Neuron (in vitro differentiated cells): ENCODE measurements around the gene ISG15.
"Not testable (repeated sequence)": the region's sequence is repeated elsewhere in the genome, so short reads cannot be mapped to it uniquely, and the experiment has no call there.

Experiments used
- H2AFZ ChIP-seq: one replicate; pipeline ENCODE4 v1.6.1; 2013; ENCODE audit warnings: low read depth, mild to moderate bottlenecking, inconsistent platforms, low read length, moderate library complexity
- H3K27me3 ChIP-seq: one replicate; pipeline ENCODE4 v1.6.1; 2013; ENCODE audit warnings: low read length; ENCODE audit not compliant: insufficient read depth
- H3K36me3 ChIP-seq: one replicate; pipeline ENCODE4 v1.6.1; 2013; ENCODE audit warnings: low read length; ENCODE audit not compliant: insufficient read depth
- H3K4me1 ChIP-seq: one replicate; pipeline ENCODE4 v1.6.1; 2013; ENCODE audit warnings: low read length; ENCODE audit not compliant: insufficient read depth
- H3K4me3 ChIP-seq: 2 replicates; pipeline ENCODE4 v1.5.1; 2013; ENCODE audit warnings: mild to moderate bottlenecking, low read length, moderate library complexity
- H3K9me3 ChIP-seq: one replicate; pipeline ENCODE4 v1.6.1; 2013; ENCODE audit warnings: low read length

ISG15 gene

DNA sequence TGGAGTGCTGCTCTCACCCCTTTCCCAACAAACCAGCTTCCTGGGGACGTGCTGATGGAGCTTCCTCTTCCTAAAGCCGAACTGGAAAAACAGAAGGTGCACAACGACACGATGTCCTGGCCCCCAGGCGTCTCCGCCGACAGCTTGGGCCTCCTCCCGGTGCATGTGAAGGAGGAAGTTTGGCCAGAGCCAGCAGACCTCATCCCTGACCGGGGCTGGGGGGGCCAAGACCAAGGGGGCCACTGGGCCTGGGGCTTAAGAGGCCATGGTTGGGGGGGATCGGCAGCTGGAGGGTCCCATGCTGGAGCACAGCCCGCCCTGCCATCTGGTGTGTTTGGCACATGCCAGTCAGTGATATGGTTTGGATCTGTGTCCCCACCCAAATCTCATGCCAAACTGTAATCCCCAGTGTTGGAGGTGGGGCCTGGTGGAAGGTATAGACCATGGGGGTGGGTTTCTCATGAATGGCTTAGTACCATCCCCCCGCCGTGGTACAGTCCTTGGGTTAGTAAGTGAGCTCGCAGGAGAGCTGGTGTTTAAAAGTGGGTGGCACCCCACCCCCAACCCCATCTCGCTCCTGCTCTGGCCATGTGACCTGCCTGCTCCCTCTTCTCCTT lies 19.8 kb upstream of the ISG15 start:
- Histone ChIP-seq H3K4me1 (peaks cover 21% of the 10 kb centered on the region), H3K9me3 (peaks cover 11% of the 10 kb centered on the region), H3K27me3 (no peaks in the 10 kb centered on the region), H3K4me3 (no peak overlapping the region), H2AFZ (no peak overlapping the region), H3K36me3 (peaks cover 3% of the 10 kb centered on the region)

DNA sequence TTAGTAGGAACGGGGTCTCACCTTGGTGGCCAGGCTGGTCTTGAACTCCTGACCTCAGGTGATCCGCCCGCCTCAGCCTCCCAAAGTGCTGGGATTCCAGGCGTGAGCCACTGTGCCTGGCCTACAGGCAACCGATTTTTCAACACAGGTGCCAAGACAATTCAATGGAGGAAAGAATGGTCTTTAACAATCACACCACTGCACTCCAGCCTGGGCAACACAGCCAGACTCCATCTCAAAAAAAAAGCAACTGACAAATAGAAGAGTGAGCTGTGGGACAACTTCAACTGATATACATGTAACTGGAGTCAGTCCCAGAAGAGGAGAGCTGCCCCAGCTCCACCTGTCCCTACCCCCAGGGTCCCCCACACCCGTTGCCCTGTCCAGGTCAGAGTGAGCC lies 18.8 kb upstream of the ISG15 start:
- H2AFZ ChIP-seq, H3K4me3 ChIP-seq, H3K36me3 ChIP-seq, H3K27me3 ChIP-seq: not testable (repeated sequence)
- H3K4me1 ChIP-seq: peaks cover 21% of the 10 kb centered on the region
- peaks cover 11% of the 10 kb centered on the region for H3K9me3 ChIP-seq

DNA sequence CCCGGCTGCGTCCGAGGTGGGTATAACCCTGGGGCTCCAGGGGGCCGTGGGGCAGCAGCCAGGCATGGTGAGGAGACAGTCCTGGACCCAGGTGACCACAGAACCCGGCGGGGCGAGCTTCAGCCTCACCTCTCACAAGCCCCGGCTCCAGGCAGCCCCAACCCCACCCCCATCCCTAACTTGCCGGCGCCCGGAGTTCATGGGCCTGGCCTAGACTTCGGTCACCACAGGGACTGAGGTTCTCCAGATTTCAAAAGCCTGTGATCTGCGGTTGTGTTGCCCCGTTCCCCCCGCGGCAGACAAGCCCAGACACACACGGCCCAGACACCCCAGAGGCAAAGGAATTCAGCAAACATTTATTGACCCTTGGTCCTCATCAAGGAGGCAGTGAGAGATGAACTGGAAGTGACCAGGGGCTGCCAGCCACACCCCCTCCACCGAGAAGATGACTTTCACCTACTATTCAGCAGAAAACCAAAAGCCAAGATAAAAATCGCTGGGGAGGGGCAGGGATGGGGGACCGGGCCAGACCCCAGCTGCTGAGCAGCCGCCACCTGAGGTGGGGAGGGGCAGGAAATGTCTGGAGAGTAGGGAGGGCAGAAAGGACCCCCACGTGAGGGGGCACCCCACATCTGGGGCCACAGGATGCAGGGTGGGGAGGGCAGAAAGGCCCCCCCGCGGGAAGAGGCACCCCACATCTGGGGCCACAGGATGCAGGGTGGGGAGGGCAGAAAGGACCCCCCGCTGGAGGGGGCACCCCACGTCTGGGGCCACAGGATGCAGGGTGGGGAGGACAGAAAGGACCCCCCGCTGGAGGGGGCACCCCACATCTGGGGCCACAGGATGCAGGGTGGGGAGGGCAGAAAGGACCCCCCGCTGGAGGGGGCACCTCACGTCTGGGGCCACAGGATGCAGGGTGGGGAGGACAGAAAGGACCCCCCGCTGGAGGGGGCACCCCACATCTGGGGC lies 17.3 kb upstream of the ISG15 start:
- Histone ChIP-seq H3K4me1 (peaks cover 21% of the 10 kb centered on the region), H3K36me3 (peaks cover 3% of the 10 kb centered on the region), H3K9me3 (peaks cover 11% of the 10 kb centered on the region), H2AFZ (no peak overlapping the region), H3K27me3 (no peaks in the 10 kb centered on the region), H3K4me3 (no peak overlapping the region)

DNA sequence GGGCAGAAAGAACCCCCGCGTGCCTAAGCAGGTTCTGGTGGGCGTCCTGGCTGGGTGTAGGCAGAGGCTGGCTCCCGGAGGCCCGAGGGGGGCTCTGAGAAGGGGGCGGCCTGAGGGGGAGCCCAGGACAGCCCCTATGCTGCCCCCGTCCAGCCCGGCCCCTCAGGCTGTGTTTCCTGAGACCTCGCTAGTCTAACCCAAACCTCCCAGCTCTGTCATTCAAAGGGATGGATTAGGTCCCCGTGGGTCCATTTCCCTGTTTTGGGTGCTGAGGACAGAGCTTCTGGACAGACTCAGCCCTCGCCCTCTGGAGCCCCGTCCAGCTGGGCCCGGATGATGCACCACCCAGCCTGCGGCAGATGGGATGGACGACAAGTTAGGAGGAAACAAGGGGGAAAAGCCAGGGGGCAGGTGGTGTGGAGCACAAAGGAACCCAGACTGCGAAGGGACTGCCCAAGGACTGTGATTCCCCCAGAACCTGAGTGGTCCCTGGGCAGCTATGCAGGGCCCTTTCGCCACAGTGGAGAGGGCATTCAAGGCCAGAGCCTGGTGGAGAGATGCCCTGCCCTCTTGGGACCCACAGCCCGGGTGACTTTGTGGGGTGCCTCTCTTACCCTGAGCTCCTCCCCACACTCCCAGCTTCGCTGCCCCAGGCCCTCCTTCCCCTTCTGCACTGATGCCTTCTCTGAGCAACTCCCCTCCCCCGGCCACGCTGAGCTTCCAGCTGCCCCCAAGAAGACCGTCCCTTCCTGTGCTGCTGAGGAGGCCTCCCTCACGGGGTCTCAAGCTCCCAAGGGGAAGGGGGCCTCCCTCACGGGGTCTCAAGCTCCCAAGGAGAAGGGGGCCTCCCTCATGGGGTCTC lies 16.2 kb upstream of the ISG15 start:
- Histone ChIP-seq H2AFZ (no peak overlapping the region), H3K4me3 (no peak overlapping the region), H3K9me3 (peaks cover 8% of the 10 kb centered on the region), H3K4me1 (peaks cover 21% of the 10 kb centered on the region), H3K36me3 (peaks cover 3% of the 10 kb centered on the region), H3K27me3 (no peaks in the 10 kb centered on the region)

DNA sequence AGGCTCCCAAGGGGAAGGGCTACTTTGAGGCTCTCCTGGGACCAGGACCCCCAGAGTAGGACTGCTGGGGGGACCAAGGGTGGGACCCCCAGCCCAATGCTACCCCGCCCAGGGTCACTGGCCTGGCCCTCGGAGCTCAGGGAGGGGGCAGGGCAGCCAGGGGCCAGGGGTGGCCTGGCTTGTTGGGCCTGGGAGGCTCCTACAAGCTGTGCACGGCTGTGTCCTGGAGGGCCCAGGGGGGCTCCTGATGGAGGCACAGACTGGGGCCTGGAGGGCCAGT lies 15.6 kb upstream of the ISG15 start:
- Histone ChIP-seq H3K36me3 (peaks cover 3% of the 10 kb centered on the region), H3K27me3 (no peaks in the 10 kb centered on the region), H3K4me3 (no peak overlapping the region), H3K9me3 (peaks cover 6% of the 10 kb centered on the region), H3K4me1 (peaks cover 21% of the 10 kb centered on the region), H2AFZ (no peak overlapping the region)

DNA sequence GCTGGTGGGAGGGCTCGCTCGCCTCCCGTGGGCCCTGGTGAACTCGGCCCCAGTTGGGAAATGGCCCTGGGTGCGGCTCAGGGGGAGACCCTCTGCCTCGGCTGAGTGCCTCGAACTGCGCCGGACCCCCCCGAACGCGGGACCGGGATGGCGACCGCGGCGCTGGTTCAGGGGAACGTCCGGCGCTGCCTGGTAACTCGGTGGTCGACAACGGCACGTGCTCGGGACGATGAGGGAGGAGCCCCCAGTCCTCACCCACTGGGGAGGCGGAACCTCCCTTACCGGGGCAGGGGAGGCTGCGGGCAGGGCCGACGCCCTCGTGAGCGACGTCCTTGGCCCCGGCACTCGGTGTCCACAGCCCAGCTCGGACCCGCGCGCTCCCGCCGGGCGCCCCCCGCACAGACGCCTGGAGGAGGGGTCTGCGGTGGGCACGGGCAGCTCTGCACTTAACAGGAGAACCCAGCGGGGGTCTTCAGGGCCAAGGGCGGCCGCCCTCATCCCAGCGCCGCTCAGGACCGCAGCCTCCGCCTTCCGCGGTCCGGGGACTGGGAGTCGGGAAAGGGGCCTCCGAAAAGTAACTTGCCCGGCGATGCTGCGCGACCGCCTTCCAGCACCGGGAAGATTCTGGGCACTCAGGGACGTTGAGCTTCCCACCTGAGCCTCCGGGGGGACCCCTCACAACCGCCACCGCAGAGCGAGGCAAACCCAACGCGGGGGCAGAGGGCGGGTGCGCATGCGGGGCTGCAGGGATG lies 15.1 kb upstream of the ISG15 start:
- Histone ChIP-seq H3K36me3 (peaks cover 5% of the 10 kb centered on the region), H3K4me1 (peaks cover 21% of the 10 kb centered on the region), H3K4me3 (peak overlapping the region; percentile 52), H3K27me3 (no peaks in the 10 kb centered on the region), H3K9me3 (peaks cover 2% of the 10 kb centered on the region), H2AFZ (no peak overlapping the region)

DNA sequence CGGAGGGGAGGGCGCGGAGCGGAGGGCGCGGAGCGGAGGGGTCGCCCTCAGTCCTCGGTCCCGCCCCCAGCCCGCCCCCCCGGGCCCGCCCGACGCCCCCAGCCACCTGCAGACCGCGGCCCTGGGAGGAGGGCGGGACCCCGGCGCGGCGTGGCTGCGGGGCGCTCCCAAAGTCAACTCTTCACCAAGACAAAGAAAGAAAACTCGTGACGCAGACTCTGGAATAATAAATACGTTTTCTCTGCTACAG lies 14.6 kb upstream of the ISG15 start:
- Histone ChIP-seq H3K27me3 (no peaks in the 10 kb centered on the region), H3K4me3 (peak overlapping the region; percentile 52), H3K4me1 (peaks cover 25% of the 10 kb centered on the region), H3K36me3 (peaks cover 5% of the 10 kb centered on the region), H3K9me3 (no peaks in the 10 kb centered on the region), H2AFZ (no peak overlapping the region)

DNA sequence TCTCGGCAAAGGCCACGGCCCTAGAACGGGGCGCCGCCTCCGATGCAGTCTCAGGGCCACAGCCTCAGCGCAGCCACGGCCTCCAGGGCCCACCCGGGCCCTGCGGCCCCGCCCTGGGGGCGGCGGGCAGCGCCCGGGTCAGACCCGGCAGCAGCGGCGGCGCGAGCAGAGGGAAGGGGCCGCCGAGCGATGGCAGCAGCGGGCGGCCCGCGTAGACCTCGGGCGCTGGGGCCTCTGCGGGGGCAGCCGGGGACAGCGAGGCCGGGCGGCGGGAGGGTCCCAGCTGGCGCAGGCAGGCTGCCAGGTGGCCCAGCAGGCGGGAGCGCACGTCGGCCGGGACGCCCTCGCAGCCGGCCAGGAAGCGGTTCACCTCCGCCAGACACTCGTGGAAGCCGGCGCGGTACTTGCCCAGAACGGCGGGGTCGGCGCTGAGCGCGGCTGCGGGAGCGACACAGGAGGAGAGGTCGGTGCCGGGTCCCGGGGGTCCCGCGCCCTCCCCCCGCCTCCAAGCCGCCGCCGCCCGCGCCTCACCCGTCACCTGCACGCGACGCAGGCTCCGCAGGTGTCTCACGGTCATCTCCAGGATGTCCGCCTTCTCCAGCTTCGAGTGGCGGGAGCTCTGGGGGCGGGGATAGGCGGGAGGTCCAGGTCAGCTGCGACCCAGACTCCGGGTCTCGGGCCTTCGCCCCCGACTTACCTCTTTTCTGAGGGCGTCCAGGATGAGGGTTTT lies 14.1 kb upstream of the ISG15 start:
- H3K36me3 ChIP-seq: peaks cover 5% of the 10 kb centered on the region
- H2AFZ ChIP-seq: no peak overlapping the region
- H3K27me3 ChIP-seq: no peaks in the 10 kb centered on the region
- peaks cover 29% of the 10 kb centered on the region for H3K4me1 ChIP-seq
- no peaks in the 10 kb centered on the region for H3K9me3 ChIP-seq
- H3K4me3 ChIP-seq: peak overlapping the region; percentile 52

DNA sequence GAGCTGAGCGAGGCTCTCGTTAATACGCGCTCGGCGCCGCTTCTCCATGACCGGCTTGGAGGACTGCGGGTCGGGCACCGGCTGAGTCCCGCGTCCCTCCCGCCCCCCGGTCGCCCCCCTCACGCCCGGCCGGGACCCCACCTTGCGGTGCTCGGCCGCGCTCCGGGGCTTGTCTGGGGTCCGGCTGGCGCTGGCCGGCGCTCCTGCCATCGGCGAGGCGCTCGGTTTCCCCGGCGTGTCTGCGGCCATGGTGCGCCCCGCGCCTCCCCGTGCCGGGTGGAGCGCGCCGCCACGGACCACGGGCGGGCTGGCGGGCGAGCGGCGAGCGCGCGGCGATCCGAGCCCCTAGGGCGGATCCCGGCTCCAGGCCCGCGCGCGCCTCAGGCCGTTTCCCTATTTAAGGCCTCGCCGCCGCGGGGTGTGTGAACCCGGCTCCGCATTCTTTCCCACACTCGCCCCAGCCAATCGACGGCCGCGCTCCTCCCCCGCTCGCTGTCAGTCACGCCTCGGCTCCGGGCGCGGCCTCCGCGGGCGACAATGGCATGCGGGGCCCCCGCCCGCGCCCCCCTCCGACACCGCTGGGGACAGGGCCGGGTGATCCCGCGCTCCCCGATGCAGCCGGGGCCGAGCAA lies 13.5 kb upstream of the ISG15 start, which contains the start of gene HES4:
Gene HES4, minus strand, starts transcription at position 373 of the 632 bp plus-strand sequence. Its CDS starts 124 bp downstream, at position 249.
- Histone ChIP-seq H2AFZ (no peak within 1 kb of the TSS), H3K9me3 (no peaks in the 10 kb centered on the region), H3K36me3 (peaks cover 5% of the 10 kb centered on the region), H3K4me1 (peaks cover 36% of the 10 kb centered on the region), H3K27me3 (no peaks in the 10 kb centered on the region), H3K4me3 (peak within 1 kb of the TSS; percentile 52)

DNA sequence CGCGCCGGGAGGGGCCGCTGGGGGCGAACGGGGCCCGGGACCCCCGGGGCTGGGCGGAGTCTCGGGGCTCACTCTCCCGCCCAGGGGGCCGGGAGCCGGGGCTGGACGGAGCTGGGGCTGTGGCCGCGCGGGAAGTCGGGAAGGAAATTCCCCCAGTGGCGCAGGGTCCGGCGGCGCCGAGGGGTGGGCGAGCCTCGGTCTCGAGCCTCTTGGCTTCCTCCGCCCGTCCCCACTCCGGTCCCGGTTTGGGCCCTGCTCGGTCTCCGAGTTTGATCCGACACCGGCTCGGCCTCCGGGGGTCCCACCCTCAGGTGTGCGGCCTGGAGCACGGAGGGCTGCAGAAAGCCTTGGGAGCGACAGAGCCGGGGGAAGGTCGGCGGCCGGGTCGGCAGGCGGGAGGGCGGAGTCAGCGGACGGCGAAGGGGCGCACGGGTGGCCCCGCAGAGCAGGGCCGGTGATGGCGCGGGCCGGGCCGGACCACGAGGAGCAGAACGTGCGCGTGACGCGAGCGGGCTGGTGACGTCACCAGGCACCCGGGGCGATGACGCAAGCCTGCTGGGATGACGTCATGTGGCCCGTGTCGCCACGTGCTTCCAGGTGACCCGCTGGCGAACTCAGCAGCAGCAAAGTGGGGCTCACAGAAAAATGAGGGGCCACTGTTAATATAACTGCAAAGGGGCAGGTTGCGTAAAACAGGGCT lies 12.8 kb upstream of the ISG15 start:
- peaks cover 5% of the 10 kb centered on the region for H3K36me3 ChIP-seq
- no peaks in the 10 kb centered on the region for H3K9me3 ChIP-seq
- no peak overlapping the region for H2AFZ ChIP-seq
- peaks cover 43% of the 10 kb centered on the region for H3K4me1 ChIP-seq
- peak overlapping the region; percentile 52 for H3K4me3 ChIP-seq
- H3K27me3 ChIP-seq: no peaks in the 10 kb centered on the region

DNA sequence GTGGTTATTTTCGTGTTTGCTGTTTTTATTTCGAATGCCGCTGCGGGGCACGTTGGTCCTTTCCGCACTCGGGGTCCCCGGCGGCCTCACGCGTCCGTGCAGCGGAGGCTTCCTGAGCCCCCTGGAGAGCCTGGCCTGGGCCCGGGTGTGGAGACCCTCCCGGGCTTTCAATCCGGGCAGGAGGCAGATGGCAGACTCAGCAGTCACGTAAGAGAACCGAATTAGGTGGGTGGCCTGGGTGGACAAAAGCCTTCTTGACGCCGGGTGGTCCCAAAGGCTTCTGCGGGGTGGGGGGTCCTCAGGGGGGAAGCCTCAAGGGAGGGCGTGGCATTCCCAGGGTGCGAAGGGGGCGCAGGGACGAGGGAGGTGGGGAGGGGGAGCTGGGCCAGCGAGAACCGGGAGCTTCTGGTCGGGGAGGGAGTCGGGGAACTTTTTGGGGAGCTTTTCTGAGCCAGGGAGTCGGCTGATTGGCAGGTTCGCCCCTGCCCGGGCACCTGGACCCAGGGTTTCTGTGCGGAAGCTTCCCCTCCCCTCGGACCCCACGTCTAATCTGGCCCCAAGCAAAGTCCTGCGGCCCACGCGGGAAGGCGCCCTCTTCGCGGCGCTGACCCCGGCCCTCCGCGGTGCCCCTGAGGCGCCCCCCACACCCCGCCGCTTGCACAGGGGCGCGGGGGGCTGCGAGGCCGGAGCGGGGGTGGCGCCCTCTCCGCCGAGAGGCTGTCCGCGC lies 12.1 kb upstream of the ISG15 start:
- H3K4me3 ChIP-seq: peak overlapping the region; percentile 52
- H3K36me3 ChIP-seq: peaks cover 5% of the 10 kb centered on the region
- no peaks in the 10 kb centered on the region for H3K9me3 ChIP-seq
- H3K4me1 ChIP-seq: peaks cover 45% of the 10 kb centered on the region
- H3K27me3 ChIP-seq: no peaks in the 10 kb centered on the region
- no peak overlapping the region for H2AFZ ChIP-seq
